HG03175 (cell line): Measurements from ENCODE around the gene MGAT4B.
A peak's percentile ranks its signal among the peaks of the same experiment; 100 is the strongest.

Source experiments
- ATAC-seq: cut with Tn5 transposase; IDR thresholded peaks from one replicate; pipeline ENCODE4 v1.9.1; 2021; ENCODE audit warnings: mild to moderate bottlenecking, moderate library complexity; ENCODE audit not compliant: unreplicated experiment

Gene MGAT4B

DNA sequence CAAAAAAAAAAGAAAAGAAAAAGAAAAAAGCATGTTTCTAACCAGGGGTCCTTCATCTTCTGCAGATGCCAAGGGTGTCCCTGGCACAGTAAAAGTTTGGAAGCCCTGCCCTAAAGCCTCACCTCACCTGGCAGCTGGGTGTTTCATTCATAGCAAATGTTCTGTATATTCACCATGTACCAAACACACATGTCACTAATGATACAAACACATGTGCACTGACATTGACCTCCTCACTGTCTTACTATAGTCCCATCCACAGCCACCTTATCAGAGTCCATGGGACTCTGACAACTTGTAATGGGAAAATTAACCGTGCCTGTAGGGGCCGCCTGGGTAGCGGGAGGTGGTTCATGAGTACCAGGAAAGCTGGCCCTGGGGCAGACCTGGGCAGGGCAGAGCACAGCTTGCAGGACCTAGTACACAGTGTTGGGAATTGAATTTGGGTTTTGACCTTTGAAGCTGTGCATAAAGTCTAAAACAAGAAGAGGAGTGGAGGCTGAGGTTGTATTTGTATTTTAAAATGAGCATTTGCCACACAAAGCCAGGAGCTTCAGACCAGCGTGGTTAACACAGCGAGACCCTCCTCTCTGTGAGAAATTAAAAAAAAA is 6.4 kb upstream of the MGAT4B start:
- no peak for ATAC-seq

DNA sequence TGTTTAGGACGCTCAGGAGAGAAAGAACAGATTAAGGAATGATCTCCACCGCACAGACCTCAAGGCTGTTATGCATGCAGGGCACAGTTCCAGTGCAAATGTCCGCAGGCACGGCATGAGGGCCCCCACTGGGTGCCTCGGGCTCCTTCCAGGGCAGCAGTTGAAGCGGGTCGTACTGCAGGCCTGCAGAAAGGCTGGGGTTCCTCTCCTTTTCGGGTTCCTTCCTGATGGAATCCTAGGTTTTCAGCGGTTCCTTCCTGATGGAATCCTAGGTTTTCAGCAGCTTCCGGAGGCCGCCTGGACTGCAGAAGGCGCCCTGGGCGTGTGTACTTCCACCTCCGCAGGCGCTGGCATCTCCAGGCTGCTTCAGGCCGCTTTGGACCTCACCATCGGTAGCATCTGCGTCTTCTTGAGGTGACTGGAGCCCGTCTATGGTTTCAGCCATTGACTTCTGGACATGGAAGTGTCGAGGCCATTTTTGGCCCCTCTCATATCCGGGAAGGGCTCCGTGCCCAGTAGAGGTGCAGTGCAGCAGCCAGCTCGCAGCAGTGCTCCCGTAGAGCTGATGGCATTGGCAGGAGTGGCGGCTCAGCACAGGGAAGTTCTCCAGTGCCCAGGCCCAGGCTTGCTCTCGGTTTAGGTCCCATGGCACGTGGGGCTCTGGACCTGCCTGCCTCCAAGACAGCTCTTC is 5.6 kb upstream of the MGAT4B start:
- ATAC-seq = no peak

DNA sequence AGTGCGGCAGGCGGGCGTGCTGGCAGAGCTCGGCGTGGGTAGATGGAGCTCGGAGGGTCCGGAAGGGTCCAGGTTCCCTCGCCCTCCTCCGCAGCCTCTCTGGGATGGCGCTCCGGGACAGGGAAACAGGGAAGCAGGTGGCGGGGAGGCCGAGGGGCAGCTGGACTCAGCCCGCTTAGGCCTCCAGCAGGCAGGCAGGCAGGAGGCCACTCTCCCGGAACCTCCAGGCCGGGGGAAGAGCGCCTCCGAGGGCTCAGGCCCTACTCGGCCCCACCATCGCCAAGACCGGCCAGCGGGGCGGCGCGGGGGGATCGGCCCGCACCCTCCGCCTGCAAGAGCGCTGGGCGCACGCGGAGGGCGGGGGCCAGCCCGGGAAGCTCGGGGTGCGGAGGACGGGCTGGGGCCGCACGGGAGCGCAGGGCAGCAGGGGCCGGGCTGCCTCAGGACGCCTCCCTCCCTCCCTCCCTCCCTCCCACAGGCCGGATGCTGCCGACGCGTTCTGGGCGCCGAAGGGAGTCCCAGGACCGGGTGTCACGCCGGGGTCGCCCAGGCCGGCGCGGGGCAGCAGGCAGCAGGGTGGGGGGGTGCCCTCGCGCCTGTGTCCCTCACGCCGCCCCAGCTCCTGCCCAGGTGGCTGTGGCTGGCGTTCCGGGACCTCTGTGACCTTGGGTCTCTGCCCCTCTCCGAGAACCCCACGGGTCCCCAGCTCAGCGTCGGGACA is 977 bp downstream of the MGAT4B start:
- ATAC-seq = peak; percentile 31

DNA sequence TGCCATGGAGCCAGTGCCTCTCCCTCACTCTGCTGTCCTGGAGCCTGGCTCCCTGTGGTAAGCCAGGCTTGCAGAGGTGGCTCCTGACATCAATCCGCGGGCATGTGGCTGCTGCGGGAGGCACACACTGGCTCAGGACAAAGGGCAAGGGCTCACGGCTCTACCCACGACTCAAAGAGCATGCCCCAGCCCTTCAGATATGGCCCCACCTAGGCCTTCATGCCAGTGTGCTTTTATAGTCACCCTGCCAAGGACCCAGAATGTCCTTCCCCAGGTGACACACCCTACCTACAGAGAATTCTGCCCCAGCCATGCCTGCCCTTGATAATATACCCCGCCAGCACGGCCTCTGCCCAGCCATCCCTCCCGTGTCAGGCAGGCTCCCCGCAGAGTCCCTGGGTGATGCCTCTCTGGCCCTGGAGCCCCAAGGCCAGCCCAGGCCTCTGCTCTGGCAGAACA is 1.6 kb downstream of the MGAT4B start:
- ATAC-seq = no peak

DNA sequence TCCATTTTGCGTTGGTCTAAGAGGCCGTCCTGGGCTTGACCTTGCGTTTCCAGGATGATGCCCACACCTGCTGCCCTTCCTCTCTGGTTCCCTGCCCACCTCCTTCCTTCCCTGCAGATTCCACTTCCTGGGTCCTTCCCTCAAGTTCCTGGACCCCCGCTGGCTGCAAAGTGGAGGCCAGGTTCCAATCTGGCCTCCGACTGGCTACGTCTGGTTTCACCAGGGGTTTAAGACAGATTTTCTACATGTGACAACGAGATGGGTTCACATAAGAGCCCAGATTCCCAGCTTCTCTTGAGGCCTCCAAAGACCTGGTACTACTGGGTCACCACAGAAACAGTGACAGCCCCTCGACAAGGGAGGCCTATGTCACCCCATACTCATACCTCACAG is 2.1 kb downstream of the MGAT4B start:
- no peak for ATAC-seq

DNA sequence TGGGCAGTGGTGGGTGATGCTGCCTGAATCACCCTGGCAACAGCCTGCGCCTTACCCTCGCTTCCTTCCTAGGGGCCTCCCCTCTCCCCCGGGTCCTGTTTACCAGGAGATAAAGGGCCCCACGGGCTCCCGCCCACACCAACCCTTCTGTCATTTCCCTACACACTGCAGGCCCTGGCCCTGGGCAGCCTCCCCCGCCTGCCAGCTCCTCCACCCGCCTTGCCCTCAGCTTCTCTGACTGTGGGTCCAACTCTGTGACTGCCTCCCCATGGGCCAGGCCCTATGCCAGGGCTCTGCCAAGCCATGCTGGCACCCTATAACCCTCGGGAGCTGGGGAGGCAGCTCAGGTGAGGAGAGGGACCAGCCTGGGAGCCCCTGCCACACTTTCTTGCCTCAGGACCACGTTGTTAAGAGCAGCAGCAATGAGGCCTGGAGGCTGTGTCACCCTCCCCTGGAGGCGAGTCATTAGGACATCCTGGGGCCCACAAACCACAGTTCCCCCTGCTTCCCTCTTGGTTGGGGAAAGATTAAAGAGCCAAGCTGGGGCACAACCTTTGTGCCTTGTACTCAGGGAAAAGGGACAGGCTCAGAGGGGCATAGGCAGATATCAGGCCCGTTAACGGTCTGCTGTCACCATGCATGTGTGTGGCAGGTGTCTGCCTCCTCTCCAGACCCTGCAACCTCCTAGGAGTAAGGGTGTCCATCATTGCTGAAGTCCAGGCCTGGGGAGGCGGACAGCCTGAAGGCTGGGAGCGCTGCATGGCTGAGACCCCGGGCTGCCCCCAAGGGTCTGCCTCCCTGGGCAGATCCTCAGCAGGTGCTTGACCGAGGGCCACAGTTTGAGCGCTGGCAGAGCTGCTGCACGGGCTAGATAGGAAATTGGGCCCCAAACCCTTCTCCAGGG is 2.8 kb downstream of the MGAT4B start:
- no peak for ATAC-seq

DNA sequence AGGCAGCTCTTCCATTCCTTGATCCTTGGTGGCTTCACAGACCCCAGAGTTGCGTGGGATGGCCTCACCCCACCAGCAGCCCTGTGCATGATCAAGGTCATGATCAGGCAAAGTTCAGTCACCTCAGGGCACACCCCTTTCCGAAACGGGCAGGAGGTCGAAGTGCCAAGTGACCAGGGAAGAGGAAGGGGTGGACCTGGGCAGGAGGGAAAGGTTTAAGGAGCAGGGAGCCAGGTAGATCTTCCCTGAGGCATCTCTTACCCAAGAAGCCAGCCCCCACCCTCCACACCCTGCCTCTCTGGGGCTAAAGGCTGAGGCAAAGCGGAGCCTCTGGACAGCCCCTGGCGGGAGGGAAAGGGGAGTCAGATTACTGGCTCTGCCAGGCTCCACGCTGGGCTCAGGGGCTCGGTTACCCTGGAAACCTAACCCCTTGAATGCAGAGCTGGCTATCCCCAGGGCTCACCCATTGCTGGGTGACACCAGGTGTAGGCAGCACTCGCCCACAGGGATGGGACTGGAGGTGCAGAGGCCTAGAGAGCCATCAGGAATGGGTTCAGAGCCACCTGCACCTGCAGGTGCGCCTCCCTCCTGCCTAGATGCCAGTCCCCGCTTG is 3.6 kb downstream of the MGAT4B start:
- no peak for ATAC-seq

DNA sequence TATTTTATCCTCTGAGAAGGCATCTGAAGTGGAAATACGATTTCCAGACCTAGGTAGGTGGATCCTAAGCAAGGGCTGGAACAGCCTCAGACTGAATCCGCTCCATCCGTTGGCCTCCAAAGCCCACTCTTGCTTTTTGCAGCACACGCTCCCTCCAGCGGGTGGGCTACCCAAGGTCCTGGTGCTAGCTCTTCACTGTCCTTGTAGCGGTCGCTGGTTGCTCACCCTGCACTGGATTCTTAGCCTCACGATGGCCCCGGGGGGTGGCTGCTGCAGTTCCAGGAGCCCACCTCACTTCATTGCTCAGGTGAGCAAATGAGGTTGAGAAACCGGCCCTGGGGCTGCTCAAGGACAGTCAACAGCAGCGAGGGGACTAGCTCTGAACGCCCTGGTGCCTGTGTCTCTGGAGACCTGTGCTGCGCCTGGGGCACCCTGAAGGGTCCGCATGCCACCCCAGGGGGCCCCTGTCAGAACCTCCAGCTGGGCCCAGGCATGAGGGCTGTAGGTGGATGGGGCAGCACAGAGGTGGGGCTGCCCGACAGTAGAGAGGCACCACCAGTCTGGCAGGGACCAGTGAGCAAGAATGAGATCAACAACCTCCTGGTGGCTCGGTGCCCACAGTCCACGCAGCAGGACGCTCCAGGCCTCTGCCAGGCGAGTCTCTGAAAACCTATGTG is 4.3 kb downstream of the MGAT4B start:
- ATAC-seq = no peak

DNA sequence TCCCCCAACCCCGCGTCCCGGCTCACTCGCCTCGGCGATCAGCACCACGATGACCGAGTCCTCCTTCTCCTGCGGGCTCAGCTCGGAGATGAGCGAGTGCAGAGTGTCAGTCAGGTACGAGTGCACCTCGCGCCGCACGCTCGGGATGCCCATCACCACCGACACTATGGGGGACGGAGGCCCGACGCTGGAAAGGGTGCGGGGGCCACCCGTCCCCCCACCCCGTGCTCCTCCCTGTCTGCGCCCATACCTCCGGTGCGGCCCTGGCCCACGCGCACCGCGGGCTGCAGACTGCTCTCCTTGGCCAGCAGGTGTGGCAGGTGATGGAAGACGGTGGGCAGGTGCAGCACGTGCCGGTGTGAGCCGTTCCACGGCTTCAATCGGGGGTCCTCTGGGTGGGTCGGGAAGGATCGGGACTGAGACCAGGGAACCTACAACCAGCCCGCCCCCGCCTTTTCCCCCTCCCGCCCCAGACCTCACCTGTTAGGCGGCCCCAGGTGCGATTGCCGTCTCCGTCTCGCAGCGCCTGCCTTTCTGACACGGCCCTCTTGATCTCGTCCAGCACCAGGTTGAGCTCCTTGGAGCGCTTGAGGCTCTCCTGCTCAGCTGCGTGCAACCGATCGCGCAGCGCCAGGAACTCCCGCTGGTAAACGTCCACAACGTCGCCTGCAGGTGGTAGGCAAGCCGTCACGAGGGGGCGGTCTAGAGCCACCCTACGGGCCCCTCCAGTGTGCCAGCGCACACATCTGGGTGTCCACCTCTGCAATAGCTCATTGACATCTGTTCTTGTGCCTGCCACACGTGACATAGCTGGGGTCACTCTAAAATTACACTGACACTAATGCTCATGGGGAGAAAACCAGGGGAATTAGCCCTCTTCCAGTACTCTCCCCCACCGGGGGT is 5.1 kb downstream of the MGAT4B start:
- no peak for ATAC-seq

DNA sequence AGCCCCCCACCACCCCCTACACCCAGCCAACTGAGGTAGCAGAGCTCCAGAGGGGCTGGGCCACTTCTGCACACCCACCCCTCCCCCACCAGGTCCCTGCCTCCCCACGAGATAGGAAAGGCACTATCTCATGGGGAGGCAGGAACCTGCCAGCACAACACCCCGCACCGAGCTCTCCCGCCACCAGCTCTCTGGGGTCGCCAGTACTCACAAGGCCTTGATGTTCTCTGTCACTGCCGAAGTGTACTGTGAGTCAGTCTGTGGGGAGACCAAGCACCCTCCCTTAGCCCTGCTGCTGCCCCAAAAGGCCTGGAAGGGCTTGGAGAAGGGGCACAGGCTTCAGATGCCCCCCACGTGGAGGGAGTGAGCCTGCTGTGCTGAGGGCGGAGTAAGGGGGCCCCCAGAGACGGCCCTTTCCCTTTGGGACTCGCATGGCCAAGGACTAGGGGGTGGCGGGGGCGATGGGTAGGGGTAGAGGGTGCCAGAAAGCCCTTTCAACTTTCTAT is 5.9 kb downstream of the MGAT4B start:
- no peak for ATAC-seq

DNA sequence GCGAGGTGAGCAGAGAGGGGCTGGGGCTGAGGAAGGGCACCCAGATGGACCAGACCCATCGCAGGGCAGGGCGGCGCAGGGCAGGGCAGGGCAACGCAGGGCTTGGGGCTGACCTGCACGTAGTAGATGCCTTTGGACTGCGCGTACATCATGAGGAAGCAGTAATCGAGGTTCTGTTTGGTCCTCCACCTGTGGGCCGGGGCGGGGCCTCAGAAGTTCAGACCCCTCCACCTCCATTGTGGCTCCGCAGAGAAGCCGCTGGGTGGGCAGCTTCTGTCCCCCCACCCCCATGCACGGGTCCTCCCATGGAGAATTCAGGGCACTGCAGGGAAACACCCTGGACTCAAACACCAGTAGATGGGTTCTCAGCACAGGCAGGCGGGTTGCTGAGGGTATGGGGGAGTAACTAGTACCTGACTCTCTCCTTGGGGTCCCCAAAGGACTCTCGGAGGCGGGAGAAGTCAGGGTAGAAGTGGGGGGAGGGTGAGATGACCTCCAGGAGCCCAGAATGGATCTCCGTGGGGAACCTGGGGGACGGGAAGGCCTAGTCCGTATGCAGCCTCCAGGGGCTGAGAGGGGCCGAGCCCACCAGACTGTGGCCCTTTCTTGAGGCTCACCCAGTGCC is 6.5 kb downstream of the MGAT4B start:
- ATAC-seq = no peak

DNA sequence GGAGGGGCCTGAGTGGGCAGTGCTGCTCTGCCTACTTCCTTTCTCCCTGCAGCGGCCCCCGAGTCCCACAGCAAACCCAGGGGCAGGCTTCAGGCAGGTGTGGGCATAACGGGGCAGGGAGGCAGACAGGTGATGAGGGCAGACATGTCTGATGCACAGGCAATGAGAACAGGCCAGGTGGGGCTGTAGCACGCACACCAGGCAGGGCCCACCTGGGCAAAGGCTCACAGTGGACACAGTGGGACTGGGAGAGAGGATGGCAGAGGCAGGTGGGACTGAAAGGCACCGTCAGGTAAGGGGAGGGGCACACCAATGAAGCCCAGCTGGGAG is 7.1 kb downstream of the MGAT4B start:
- no peak for ATAC-seq

DNA sequence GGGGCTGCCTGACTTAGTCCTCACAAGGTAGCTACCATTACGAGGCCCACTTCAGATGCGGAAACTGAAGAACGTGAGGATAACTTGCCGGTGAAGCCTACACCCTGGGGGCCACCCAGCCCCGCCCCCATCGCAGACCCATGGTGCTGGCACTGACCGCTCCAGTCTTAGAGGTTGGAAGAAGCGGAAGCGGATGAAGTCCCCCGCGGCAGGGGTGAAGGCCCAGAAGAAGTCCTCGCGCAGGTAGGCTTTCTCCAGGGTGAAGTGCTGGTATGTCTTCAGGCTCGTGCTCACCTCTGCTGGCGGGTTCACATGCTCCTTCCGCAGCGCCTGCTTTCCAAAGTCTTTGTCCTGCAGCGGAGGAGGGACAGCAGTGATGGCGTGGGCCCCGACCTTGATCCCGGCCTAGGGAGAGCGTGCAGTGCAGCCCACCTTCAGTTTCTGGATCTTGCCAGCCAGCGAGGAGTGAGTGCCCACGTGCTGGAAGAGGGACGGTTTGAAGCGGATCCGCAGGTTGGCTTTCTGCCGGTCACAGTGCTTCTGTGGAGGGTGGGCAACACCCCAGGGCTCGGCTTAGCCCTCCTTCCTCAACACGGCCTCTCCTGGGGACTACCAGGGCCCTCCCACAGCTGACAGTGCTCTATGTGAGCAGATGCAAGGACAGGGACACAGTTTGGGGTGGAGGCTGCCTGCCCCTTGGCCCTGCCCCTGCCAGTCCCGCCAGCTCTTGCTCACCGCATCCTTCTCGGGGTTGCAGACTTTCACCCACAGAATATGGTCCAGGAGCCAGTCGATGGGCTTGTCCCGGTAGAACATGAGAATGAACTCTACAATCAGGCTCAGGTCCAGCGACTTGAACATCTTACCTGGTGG is 7.7 kb downstream of the MGAT4B start:
- ATAC-seq = no peak

DNA sequence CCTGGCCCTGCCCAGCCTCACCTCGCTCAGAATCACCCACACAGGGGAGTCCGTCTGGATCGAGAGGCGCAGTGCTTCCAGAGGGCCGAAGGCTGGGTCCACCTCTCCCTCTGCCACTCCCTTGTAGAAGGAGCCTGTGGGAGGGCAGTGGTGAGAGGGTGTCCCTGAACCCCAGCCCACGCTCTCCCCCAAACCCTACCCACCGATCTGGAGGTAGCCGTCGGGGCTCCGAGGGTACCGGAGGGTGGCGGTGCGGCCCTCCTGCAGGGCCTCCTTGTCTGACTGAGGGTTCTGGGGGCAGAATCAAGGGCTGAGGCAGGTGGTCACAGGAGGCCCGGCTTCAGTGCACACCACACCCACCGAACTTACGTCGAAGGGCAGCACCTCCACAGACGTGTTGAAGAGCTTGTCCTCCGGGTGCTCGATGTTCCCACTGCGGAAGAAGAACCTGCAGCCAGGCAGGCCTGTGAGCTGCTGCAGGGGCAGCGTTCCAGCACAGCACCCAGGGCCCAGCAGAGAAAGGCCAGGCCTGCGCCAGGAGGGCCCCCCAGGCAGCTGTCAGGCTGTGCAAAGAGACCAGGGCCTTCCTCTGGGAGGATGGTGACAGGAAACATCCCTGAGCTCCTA is 8.4 kb downstream of the MGAT4B start:
- no peak for ATAC-seq

DNA sequence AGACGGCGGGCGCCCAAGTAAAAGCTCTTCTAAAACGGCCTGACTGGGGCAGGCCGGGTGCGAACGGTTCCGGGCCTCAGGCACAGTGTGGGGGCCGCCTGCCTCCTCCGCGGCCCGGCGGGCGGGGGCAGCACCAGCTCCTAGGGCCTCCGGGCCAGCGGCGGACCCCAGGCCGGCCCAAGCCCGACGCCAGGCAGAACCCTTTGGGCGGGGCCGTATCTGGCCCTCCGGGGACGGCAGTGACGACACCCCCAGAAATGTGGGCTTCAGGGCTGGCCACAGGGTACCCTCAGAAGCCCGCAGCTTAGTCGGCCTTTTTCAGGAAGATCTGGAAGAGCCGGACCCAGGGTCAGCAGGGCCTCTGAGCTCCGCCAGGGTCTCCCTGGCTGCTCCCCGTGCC is 8.9 kb downstream of the MGAT4B start:
- no peak for ATAC-seq

DNA sequence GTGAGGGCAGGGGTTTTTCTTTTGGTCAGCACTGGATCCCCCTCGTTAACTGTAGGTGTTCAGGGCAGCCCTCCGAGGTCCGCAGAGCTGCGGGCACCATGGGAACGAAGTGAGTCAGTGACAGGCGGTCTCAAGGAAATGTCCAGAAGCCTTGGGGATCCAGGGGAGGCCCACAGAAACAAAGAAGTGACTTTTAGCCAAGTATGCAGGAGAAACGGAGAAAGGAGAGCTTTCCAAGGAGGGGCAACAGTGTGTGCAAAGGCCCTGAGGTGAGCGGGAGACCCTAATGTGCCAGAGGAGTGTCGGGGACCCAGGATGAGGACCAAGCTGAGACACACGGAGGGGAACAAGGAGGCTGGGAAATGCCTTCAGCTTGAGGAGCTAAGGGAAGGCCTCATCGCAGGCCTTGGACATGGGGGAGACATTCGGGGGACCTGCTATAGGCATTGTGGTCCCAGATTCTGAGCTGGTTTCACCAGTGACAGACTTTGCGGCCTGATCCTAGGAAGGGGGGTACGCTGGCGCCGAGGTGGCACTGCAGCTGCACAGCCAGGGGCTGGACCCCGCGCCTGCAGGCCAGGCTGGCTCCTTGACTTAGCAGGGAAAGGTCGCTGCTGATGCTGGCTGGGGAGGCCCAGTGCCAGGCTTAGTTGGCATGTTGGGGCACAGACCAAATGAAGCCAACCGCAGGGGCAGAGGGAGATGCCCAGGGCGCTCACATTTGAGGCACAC is 9.6 kb downstream of the MGAT4B start:
- no peak for ATAC-seq
